OCI-LY1 (cell line): ENCODE measurements around the gene KLHL29.

Source experiments
- EZH2 ChIP-seq: fragments of 200-600 bp; sonication (generic), shearing (Covaris generic); IDR thresholded peaks from 2 replicates; pipeline ENCODE4 v1.8.0; 2017; ENCODE audit warnings: borderline replicate concordance, mixed run types, mild to moderate bottlenecking, antibody characterized with exemption, low read length, moderate library complexity, mixed read lengths
- TF ChIP-seq, protein P1 (sequence below): fragments of 200-600 bp; sonication (generic), shearing (Covaris generic); IDR thresholded peaks from 2 replicates; pipeline ENCODE4 v1.5.1; 2017; ENCODE audit warnings: mild to moderate bottlenecking, antibody characterized with exemption, low read length, moderate library complexity, mixed read lengths

GRCh38 chr2:23689131-23689700, 304.2 kb downstream of the KLHL29 start:
- TF ChIP-seq, protein P1, sequence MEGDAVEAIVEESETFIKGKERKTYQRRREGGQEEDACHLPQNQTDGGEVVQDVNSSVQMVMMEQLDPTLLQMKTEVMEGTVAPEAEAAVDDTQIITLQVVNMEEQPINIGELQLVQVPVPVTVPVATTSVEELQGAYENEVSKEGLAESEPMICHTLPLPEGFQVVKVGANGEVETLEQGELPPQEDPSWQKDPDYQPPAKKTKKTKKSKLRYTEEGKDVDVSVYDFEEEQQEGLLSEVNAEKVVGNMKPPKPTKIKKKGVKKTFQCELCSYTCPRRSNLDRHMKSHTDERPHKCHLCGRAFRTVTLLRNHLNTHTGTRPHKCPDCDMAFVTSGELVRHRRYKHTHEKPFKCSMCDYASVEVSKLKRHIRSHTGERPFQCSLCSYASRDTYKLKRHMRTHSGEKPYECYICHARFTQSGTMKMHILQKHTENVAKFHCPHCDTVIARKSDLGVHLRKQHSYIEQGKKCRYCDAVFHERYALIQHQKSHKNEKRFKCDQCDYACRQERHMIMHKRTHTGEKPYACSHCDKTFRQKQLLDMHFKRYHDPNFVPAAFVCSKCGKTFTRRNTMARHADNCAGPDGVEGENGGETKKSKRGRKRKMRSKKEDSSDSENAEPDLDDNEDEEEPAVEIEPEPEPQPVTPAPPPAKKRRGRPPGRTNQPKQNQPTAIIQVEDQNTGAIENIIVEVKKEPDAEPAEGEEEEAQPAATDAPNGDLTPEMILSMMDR = no peak
- no peak for TF ChIP-seq EZH2
